GM18520 (cell line): ENCODE results near the gene ENTHD1.
"Not testable (repeated sequence)": the region's sequence is repeated elsewhere in the genome, so short reads cannot be mapped to it uniquely, and the experiment has no call there.

Experiments
- ATAC-seq: cut with Tn5 transposase; IDR thresholded peaks from one replicate; pipeline ENCODE4 v1.9.1; 2021; ENCODE audit not compliant: unreplicated experiment

The ENTHD1 gene

GRCh38 chr22:39925273-39925672 lies 31.7 kb upstream of the ENTHD1 start:
- no peak for ATAC-seq

- ATAC-seq, result no peak
These were observed 30.7 kb upstream of the ENTHD1 start for GRCh38 chr22:39924286-39924685.

GRCh38 chr22:39923696-39924095 lies 30.1 kb upstream of the ENTHD1 start:
- no peak for ATAC-seq

GRCh38 chr22:39920134-39920743 lies 26.7 kb upstream of the ENTHD1 start:
- ATAC-seq, result no peak

- ATAC-seq, result no peak
These were observed 24.4 kb upstream of the ENTHD1 start for GRCh38 chr22:39917776-39918495.

GRCh38 chr22:39917197-39917643 lies 23.7 kb upstream of the ENTHD1 start:
- no peak for ATAC-seq

GRCh38 chr22:39916496-39916895 lies 22.9 kb upstream of the ENTHD1 start:
- no peak for ATAC-seq

- no peak for ATAC-seq
These were observed 21.8 kb upstream of the ENTHD1 start for GRCh38 chr22:39915295-39915726.

GRCh38 chr22:39914584-39914983 lies 21.0 kb upstream of the ENTHD1 start:
- no peak for ATAC-seq

GRCh38 chr22:39913886-39914285 lies 20.3 kb upstream of the ENTHD1 start:
- no peak for ATAC-seq

GRCh38 chr22:39913321-39913720 lies 19.8 kb upstream of the ENTHD1 start:
- no peak for ATAC-seq

- no peak for ATAC-seq
These were observed 17.5 kb upstream of the ENTHD1 start for GRCh38 chr22:39910876-39911613.

GRCh38 chr22:39908737-39909136 lies 15.2 kb upstream of the ENTHD1 start:
- no peak for ATAC-seq

GRCh38 chr22:39908136-39908535 lies 14.6 kb upstream of the ENTHD1 start:
- ATAC-seq, result no peak

- no peak for ATAC-seq
These were observed 14.1 kb upstream of the ENTHD1 start for GRCh38 chr22:39907605-39908097.

GRCh38 chr22:39907047-39907446 lies 13.5 kb upstream of the ENTHD1 start:
- no peak for ATAC-seq

GRCh38 chr22:39906207-39906606 lies 12.6 kb upstream of the ENTHD1 start:
- no peak for ATAC-seq

GRCh38 chr22:39905687-39906086 lies 12.1 kb upstream of the ENTHD1 start:
- ATAC-seq, result no peak

- no peak for ATAC-seq
These were observed 11.3 kb upstream of the ENTHD1 start for GRCh38 chr22:39904862-39905261.

- not testable (repeated sequence) for ATAC-seq
These were observed 10.5 kb upstream of the ENTHD1 start for GRCh38 chr22:39904024-39904423.

- ATAC-seq, result no peak
These were observed 8.1 kb upstream of the ENTHD1 start for GRCh38 chr22:39901565-39902146.
